Parathyroid adenoma (tissue), 2 donors: ENCODE data around the gene CTSD.

Source experiments
- H2AFZ ChIP-seq: fragments of 300-600 bp; sonication (generic); one replicate; pipeline ENCODE4 v1.7.0; 2017; ENCODE audit warnings: antibody characterized with exemption, mild to moderate bottlenecking
- H3K27ac ChIP-seq: fragments of 300-600 bp; sonication (generic); one replicate; pipeline ENCODE4 v1.7.0; 2017
- H3K27me3 ChIP-seq: fragments of 300-600 bp; sonication (generic); one replicate; pipeline ENCODE4 v1.7.0; 2017; ENCODE audit warnings: low read length; ENCODE audit not compliant: control insufficient read depth, insufficient read depth
- H3K36me3 ChIP-seq: fragments of 300-600 bp; sonication (generic); one replicate; pipeline ENCODE4 v1.7.0; 2017; ENCODE audit warnings: low read length; ENCODE audit not compliant: control insufficient read depth, insufficient read depth
- H3K4me1 ChIP-seq: fragments of 300-600 bp; sonication (generic); one replicate; pipeline ENCODE4 v1.7.0; 2017; ENCODE audit warnings: control low read depth
- H3K4me2 ChIP-seq: fragments of 300-600 bp; sonication (generic); one replicate; pipeline ENCODE4 v1.7.0; 2017; ENCODE audit warnings: low read length
- H3K4me3 ChIP-seq: fragments of 300-600 bp; sonication (generic); one replicate; pipeline ENCODE4 v1.7.0; 2017; ENCODE audit warnings: low read depth, low read length
- H3K79me2 ChIP-seq: fragments of 300-600 bp; sonication (generic); one replicate; pipeline ENCODE4 v1.7.0; 2017; ENCODE audit warnings: control low read depth
- H3K9ac ChIP-seq: fragments of 300-600 bp; sonication (generic); one replicate; pipeline ENCODE4 v1.7.0; 2017; ENCODE audit warnings: mild to moderate bottlenecking
- H3K9me3 ChIP-seq: fragments of 300-600 bp; sonication (generic); one replicate; pipeline ENCODE4 v1.7.0; 2017; ENCODE audit warnings: low read length; ENCODE audit not compliant: control insufficient read depth
- CTCF ChIP-seq: fragments of 300-600 bp; sonication (generic); IDR thresholded peaks from one replicate; pipeline ENCODE4 v1.7.0; 2017; ENCODE audit warnings: antibody characterized with exemption, mild to moderate bottlenecking
- donor health status: primary hyperparathyroidism.

CTSD gene

DNA sequence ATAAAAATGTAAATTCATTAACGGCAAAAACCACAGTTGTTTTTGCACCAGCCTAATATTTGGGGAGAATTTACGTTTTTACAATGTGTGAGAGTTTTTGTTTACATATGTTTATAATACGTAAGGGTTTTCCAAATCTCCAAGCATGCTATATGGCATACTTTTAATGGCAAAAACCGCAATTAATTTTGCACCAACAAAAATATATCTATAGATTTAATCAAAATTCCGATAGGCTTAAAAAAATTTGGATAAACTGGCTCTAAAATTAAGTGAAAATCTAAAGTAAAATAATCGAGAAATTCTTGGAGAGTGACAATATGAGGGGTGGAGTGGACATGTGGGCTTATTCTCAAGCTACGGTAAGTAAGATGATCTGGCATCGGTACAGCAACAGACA, 43.9 kb downstream of the CTSD start:
- Histone ChIP-seq H3K79me2 (no peaks in the 10 kb centered on the region), H2AFZ (no peak overlapping the region), H3K9ac (no peak overlapping the region), H3K36me3 (no peaks in the 10 kb centered on the region), H3K4me2 (no peak overlapping the region), H3K4me3 (no peak overlapping the region), H3K4me1 (no peaks in the 10 kb centered on the region), H3K27ac (no peak overlapping the region), H3K27me3 (no peaks in the 10 kb centered on the region), H3K9me3 (no peaks in the 10 kb centered on the region)
- no peak for TF ChIP-seq CTCF

DNA sequence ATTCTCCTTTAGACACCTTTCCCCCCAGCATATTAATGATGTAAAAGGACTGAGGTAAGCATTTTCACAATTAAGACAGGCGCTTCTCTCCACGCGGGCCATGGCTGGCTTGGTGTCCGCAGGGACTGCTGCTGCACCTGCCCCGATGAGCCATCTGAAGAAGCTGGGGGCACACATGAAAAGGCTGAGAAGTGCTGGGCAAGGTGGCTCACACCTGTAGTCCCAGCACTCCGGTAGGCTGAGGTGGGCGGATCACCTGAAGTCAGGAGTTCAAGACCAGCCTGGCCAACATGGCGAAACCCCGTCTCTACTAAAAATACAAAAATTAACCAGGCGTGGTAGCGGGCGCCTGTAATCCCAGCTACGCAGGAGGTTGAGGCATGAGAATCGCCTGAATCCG, 45.4 kb downstream of the CTSD start:
- no peaks in the 10 kb centered on the region for H3K4me1 ChIP-seq
- no peak overlapping the region for H2AFZ ChIP-seq
- no peaks in the 10 kb centered on the region for H3K9me3 ChIP-seq
- no peak overlapping the region for H3K27ac ChIP-seq
- H3K4me3 ChIP-seq, result no peak overlapping the region
- H3K4me2 ChIP-seq, result no peak overlapping the region
- no peaks in the 10 kb centered on the region for H3K36me3 ChIP-seq
- no peak overlapping the region for H3K9ac ChIP-seq
- no peaks in the 10 kb centered on the region for H3K79me2 ChIP-seq
- no peak for TF ChIP-seq CTCF
- no peaks in the 10 kb centered on the region for H3K27me3 ChIP-seq

- Histone ChIP-seq H3K4me3 (no peak overlapping the region), H3K27ac (no peak overlapping the region), H3K79me2 (no peaks in the 10 kb centered on the region), H3K27me3 (no peaks in the 10 kb centered on the region), H3K4me2 (no peak overlapping the region), H2AFZ (no peak overlapping the region), H3K9me3 (no peaks in the 10 kb centered on the region), H3K4me1 (no peaks in the 10 kb centered on the region), H3K36me3 (no peaks in the 10 kb centered on the region), H3K9ac (no peak overlapping the region)
- no peak for TF ChIP-seq CTCF
Measured at GRCh38 chr11:1717745-1718144, 46.0 kb downstream of the CTSD start.

GRCh38 chr11:1714908-1715885, 48.5 kb downstream of the CTSD start:
- no peak overlapping the region for H3K9ac ChIP-seq
- no peaks in the 10 kb centered on the region for H3K27me3 ChIP-seq
- no peaks in the 10 kb centered on the region for H3K36me3 ChIP-seq
- no peak overlapping the region for H3K4me2 ChIP-seq
- no peaks in the 10 kb centered on the region for H3K9me3 ChIP-seq
- H3K27ac ChIP-seq, result no peak overlapping the region
- no peak for TF ChIP-seq CTCF
- H2AFZ ChIP-seq, result no peak overlapping the region
- H3K79me2 ChIP-seq, result no peaks in the 10 kb centered on the region
- no peaks in the 10 kb centered on the region for H3K4me1 ChIP-seq
- no peak overlapping the region for H3K4me3 ChIP-seq

- TF ChIP-seq CTCF, result no peak
- H3K4me2 ChIP-seq, result no peak overlapping the region
- no peaks in the 10 kb centered on the region for H3K4me1 ChIP-seq
- H3K79me2 ChIP-seq, result no peaks in the 10 kb centered on the region
- no peaks in the 10 kb centered on the region for H3K9me3 ChIP-seq
- H3K27ac ChIP-seq, result no peak overlapping the region
- no peak overlapping the region for H3K9ac ChIP-seq
- no peak overlapping the region for H2AFZ ChIP-seq
- H3K4me3 ChIP-seq, result no peak overlapping the region
- H3K27me3 ChIP-seq, result no peaks in the 10 kb centered on the region
- no peaks in the 10 kb centered on the region for H3K36me3 ChIP-seq
Measured at GRCh38 chr11:1708716-1709115, 55.0 kb downstream of the CTSD start.
